ENCODE measurements around the gene ZNF207.
"Not testable (repeated sequence)": the region's sequence is repeated elsewhere in the genome, so short reads cannot be mapped to it uniquely, and the experiment has no call there.

The ZNF207 gene

GRCh38 chr17:32349854-32350665, at the start of gene ZNF207:
Gene ZNF207, plus strand, starts transcription at chr17:32350157. Its CDS starts 129 bp downstream, at chr17:32350286.
- peak; percentile 68 for DNase-seq

GRCh38 chr17:32302037-32302436, 47.9 kb upstream of the ZNF207 start:
- no peak for DNase-seq

GRCh38 chr17:32302860-32303649, 46.9 kb upstream of the ZNF207 start:
- DNase-seq = no peak

- no peak for DNase-seq
Measured at GRCh38 chr17:32303781-32304288, 46.1 kb upstream of the ZNF207 start.

- DNase-seq = no peak
Measured at GRCh38 chr17:32305049-32305448, 44.9 kb upstream of the ZNF207 start.

GRCh38 chr17:32307658-32308057, 42.3 kb upstream of the ZNF207 start:
- no peak for DNase-seq

GRCh38 chr17:32311028-32311536, 38.9 kb upstream of the ZNF207 start:
- DNase-seq = no peak

- no peak for DNase-seq
Measured at GRCh38 chr17:32314636-32315035, 35.3 kb upstream of the ZNF207 start.

- DNase-seq = no peak
Measured at GRCh38 chr17:32315171-32315570, 34.8 kb upstream of the ZNF207 start.

- not testable (repeated sequence) for DNase-seq
Measured at GRCh38 chr17:32316653-32317052, 33.3 kb upstream of the ZNF207 start.

- no peak for DNase-seq
Measured at GRCh38 chr17:32317353-32317752, 32.6 kb upstream of the ZNF207 start.

- no peak for DNase-seq
Measured at GRCh38 chr17:32318071-32318470, 31.9 kb upstream of the ZNF207 start.

GRCh38 chr17:32319548-32319905, 30.4 kb upstream of the ZNF207 start:
- DNase-seq = no peak

GRCh38 chr17:32320080-32320479, 29.9 kb upstream of the ZNF207 start:
- not testable (repeated sequence) for DNase-seq

GRCh38 chr17:32320847-32321246, 29.1 kb upstream of the ZNF207 start:
- no peak for DNase-seq

- no peak for DNase-seq
Measured at GRCh38 chr17:32323046-32323445, 26.9 kb upstream of the ZNF207 start.

GRCh38 chr17:32323811-32324491, 26.0 kb upstream of the ZNF207 start:
- DNase-seq = no peak

GRCh38 chr17:32327911-32328310, 22.0 kb upstream of the ZNF207 start:
- DNase-seq = no peak

- DNase-seq = no peak
Measured at GRCh38 chr17:32330147-32330546, 19.8 kb upstream of the ZNF207 start.

GRCh38 chr17:32331243-32332040, 18.5 kb upstream of the ZNF207 start:
- DNase-seq = no peak

GRCh38 chr17:32333187-32333586, 16.8 kb upstream of the ZNF207 start:
- no peak for DNase-seq

- no peak for DNase-seq
Measured at GRCh38 chr17:32335046-32335445, 14.9 kb upstream of the ZNF207 start.
